Measurements from ENCODE around the gene RAB7B.
"Not testable (repeated sequence)": the region's sequence is repeated elsewhere in the genome, so short reads cannot be mapped to it uniquely, and the experiment has no call there.

RAB7B gene

DNA sequence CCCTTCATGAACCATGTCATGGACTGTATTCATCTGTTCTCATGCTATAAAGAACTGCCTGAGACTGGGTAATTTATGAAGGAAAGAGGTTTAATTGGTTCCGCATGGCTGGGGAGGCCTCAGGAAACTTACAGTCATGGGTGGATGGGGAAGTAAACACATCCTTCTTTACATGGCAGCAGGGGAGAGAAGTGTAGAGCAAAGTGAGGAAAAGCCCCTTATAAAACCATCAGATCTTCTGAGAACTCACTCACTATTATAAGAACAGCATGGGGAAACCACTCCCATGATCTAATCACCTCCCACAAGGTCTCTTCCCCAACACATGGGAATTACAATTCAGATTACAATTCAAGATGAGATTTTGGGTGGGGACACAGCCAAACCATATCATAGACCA, 6.6 kb downstream of the RAB7B start:
- not testable (repeated sequence) for DNase-seq (ENCODE audit: low spot score)

DNA sequence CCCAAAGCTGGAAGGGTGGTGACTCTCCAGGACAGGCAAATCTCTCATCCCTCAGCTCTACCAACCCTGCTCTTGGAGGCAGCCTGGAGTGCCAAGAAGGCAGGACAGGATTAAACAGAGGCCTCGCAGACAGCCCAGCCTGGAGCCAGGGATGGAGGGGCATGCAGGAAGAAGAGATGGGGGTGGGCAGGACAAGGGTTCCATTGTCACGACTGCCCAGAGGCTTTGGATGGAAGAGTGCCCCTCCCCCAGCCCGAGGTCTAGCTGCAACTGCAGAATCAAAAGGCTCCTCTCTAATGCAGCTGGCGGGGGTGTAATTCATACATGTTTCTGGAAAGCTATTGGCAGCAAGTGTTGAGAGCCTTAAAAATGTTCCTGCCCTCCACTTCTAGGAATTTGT, 8.8 kb downstream of the RAB7B start:
- no peak for DNase-seq (ENCODE audit: low spot score)

DNA sequence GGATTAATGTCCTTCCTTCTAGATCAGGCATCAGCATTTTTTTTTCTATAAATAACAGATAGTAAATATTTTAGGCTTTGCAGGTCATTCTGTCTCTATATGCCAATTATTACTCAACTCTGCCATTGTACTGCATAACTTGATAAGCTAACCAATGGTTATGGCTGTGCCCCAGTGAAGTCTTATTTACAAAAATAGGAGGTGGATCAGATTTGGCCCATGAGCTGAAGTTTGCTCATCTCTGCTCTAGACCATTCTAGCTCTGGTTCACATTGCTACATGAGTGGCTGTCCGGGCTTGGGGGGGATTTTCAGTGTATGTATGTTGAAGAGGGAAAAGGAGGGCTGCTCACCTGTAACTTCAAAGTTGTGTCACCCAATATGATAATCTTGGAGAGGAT, 10.1 kb downstream of the RAB7B start:
- no peak for DNase-seq (ENCODE audit: low spot score)

DNA sequence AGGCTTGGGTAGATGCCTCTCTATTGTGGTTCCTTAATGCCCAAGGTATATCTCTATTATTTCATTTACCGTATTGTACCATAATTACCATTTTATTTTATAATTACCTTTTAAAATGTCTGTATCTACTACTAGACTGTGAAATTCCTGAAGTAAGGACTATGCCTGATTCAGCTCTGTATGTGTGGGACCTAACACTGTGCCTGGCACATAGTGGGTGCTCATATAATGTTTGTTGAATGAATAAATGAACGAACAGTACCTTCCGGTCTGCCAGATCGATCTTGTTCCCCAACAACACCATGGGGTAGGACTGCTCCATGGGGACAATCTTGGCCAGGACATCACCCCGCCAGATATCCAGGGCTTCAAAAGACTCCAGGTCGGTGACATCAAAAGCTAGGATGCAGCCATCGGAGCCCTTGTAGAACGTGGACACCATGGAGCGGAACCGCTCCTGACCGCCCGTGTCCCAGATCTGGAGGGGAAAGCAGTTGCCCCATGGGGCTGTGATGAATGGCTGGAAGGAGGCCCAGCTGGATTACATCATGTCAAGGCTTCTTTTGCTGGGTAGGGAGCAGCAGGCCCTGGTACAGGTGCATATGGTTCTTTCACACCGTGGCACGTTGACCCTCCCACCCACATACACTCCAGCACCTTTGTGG, 10.8 kb downstream of the RAB7B start:
- DNase-seq (ENCODE audit: low spot score): no peak

DNA sequence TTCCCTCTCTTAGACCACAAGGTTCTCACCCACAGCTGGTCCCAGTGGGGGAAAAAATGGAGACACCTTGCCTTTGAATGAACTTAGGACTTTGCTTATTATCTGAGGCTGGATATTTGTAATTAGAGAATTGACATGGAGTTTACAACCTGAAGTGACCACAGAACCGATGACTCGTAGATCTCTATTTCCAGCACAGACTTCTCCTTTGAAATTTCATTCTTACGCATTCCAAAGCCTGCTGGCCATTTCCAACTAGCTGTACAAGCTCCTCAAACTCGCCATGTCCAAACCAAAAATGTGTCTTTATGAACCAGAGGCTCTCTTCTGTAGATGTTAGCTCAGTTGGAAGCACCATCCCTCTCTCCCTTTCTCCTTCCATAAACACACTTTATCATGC, 12.0 kb downstream of the RAB7B start:
- DNase-seq (ENCODE audit: low spot score): no peak

DNA sequence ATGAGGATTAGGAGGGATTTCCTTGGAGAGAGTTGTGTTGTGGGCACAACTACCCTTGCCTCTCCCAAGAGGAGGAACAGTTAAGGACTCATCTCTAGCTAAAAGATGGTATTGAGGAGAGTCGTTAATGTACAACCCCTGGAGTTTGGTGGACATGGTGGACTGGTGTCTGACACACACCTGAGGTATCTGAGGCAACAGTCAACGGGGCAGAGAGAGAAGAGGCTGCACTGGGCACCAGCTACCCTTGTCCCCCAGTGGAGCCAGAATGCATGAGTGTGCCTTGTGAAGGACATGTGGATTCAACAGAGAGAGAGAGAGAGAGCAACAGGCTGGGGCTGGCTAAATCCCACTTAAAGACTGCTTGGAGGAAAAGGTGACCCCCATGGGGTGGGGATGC, 13.0 kb downstream of the RAB7B start:
- no peak for DNase-seq (ENCODE audit: low spot score)

DNA sequence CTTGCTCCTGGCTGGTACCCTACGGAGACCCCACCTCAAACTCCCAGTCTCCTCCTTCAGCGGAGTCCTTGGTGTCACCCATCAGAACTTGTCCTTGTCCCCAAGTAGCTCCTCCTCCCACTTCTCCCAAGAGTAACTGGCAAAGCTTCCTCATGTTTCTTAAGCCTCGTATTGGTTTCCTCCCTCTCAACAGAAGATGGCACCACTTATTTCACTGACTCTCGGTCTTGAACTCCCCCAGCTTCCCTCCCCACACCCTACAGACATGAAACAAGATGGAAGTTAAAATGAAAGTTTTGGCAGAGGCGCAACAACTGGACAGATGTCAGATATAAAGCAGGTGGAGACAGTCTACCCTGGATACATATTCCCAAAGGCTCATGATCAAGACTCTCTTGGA, 13.4 kb downstream of the RAB7B start:
- no peak for DNase-seq (ENCODE audit: low spot score)

DNA sequence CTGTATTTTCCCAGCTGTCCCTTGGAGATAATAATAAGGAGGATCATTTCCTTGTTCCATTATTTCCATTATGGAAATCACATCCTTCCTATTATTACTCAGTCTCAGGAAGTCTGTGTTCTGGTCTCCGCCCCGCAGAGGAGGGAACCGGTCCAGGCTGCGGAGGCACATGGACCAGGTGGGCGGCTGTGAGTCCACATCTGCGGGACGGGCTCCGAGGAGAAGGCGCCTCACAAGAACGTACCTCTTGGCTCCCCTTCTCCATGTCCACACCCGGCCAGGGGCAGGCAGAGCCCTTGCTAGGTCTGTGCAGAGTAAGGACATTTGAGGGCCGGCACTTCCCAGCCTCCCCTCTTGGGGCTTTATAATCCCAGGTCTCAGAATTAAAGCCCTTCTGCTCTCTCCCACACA, 14.6 kb downstream of the RAB7B start:
- DNase-seq (ENCODE audit: low spot score): no peak

DNA sequence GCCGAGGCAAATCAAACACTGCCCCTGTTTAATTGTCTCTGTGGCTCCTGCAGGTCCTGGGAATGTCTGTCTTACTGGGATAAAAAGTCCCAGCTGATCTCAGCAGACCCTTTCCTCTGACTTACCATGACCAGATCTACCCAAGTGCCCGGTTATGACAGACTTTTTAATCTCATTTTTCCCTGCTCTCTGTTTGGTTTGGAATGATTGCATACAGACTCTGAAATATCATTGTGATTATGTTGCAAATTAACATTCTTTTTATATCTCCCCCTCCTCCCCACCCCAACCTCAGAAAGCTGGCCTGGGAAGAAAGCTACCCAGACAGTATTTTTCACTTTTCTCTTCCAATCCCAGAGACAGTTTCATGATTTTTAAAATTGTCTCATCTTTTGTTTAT, 16.3 kb downstream of the RAB7B start:
- DNase-seq (ENCODE audit: low spot score): no peak

DNA sequence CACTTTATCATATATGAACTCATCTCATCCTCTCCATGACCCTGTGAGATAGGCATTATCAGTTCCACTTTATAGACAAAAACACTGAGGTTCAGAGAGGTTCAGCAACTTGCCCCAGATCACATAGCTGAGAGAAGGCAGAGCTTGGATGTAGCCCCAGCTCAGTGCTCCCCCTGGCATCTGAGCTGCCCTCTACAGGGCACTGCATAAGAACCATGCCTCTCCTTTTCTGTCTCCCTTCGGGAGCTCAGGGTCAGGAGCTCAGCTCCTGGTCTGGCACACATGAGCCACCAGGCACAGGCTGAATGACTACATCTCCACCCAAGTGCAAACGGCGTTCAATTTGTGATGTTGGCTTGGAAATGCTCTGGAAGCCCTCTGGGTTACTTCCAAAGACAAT, 16.9 kb downstream of the RAB7B start:
- no peak for DNase-seq (ENCODE audit: low spot score)

DNA sequence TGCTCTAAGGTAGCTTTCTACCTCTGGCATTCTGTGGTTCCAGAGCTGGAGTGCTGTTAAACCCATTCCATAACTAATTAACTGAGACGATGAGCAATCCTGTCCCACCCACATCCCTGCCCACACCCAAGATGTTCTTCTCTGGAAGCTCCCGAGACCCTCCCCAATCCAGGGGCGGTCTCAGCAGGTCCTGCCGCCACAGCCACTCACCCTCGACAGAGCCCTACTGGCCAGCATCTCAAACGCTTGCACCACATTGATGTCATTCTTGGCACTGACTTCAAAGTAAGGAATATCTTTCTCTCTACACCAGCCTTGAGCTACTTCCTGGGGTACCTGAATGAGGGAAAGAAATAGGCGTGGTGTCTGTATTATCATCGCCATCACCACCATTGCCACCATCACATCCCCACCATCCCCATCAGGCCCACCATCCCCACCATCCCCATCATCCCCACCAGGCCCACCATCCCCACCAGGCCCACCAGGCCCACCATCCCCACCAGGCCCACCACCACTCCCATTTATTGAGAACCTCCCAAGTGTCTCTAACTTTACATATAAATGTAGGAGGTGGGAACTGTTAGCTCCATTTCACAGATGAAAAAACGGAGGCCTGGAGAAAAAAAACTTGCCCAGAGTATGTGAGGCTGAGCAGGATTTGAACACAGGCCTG, 17.7 kb downstream of the RAB7B start:
- no peak for DNase-seq (ENCODE audit: low spot score)

DNA sequence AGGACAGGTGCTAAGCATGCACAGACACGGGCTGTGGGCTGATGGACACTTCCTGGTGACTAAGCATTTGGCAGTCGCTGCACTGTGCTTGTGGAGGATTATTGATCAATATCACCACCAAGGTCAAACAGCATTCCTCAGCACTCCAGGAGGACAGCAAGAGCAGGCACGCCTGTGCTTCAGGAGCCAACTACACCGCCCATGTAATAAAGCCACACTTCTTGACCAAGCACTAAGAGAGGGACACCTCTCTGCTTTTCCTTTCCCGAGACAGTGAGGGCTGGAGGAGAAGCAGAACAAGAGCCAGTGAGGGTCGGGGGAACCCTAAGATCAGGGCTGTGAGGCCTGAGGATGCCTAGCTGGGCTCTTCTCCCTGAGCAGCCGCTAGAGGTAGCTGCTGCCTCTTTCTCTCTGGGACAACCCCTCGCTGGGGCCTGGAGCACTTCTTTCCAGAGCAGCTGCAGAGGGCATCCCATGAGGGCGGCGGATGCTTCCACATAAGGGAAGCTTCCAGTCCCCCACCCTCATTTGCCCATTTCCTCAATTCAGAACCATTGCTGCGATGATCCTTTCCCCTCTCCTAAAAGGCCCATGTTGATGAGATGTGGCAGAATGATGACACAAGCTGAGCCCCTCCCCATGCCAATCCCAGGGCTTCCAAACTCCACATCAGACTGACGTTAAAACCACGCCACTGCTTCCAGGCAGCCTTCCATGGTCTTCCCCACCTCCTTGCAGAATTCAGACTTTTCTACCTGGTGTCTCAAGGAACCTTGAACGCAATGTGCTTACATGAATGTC, 19.1 kb downstream of the RAB7B start:
- peak; percentile 35 for DNase-seq (ENCODE audit: low spot score)

DNA sequence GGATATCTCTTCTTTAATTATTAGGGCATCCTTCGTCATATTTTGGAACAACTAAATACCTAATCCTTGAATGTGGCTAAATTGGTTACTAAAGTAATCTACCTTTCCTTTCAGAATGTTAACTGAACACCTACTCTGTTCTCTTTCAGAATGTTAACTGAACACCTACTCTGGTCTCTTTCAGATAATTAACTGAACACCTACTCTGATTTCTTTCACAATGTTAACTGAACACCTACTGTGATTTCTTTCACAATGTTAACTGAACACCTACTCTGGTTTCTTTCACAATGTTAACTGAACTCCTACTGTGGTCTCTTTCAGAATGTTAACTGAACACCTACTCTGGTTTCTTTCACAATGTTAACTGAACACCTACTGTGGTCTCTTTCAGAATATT, 21.9 kb downstream of the RAB7B start:
- DNase-seq (ENCODE audit: low spot score): no peak

DNA sequence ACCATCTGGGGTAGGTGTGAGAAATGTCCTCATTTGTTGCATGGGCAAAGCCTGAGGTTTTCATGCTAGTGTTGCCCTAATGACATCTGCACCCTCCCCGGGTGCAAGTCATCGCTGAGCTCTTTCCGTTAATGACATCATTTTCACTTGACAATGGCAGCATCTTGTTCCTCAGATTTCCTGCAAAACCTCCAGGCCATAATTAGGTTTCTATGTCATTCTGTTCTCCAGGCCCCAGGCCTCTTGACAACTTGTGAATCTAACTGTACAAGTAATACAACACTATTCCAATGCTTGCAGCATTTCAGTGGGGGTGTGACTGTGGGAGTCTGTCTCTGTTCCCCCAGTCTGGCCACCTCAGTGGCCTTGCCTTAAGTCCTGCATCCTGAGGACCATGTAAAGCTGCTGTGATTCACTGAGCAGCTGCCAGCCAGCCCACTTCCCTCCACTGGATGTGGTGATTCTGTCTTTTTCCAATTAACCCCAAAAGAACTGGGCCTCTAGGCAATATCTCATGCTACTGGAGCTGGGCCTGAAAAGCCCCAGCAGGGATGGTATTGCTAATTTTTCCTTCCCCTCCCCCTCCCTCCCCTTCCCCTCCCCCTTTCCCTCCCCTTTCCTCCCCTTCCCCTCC, 22.8 kb downstream of the RAB7B start:
- no peak for DNase-seq (ENCODE audit: low spot score)

DNA sequence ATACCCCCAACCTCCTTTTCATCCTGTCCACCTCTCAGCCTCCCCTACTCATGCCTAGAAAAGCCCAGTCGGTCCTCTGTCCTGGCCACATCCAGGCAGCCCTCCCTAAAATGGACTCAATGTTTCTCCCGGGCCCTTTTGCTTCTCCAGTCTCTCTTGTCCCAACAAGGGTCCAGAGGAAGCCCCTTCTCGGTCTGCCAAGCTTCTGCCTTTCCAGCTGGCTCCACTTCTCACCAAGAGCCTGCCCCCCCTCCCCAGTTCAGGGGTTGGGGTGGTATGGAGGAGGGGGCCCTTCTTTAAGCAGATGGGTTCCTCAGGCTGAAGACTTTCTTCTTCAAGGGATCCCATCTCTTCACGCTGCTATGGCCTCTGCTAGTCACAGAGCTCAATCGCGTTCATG, 23.9 kb downstream of the RAB7B start:
- DNase-seq (ENCODE audit: low spot score): no peak

DNA sequence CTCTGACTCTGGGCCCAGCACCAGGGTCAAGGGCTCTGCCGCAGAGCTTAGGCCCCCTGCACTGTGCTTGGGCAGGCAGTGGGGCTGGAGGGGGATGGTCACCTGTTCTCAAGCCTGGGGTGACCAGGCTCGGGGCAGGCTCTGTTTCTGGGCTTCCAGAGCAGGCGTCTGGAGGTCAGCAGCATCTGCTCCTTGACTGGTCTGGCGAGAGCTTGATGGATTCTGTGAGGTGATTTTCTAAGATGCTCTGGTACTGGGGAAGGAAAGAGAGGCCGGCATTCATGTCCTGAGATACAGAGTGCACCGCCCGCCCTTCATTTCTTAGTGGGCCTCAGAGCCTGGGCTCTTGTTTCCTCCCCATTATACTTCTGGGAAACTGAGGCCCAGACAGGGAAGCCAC, 24.5 kb downstream of the RAB7B start:
- DNase-seq (ENCODE audit: low spot score): no peak

DNA sequence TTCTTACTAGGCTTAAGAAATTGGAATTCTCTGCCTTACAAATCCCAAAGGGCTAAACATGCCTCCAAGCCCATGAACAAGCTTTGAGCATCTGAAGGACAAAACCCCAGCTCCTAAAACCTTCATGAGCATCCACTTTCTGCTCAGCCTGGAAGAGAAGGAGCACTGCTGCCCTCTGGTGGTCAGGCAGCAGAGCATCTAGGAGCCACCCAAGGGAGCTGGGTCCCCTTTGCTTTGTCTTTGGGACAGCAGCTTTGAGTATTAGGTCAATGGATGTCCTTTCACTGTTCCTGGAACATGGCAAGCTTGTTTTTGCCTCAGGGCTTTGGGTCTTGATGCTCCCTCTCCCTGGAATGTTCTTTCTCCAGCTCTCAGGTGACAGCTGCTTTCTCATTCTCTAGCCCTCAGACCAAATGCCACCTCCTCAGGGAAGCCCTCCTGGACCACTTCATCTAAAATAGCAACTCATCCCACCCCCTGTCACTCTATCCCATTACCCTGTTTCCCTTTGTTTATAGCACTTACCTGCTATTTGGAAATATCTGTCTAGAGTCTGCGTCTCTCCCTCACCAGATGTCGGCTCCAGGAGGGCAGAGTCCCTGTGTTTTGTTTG, 25.7 kb downstream of the RAB7B start:
- DNase-seq (ENCODE audit: low spot score): peak; percentile 80

DNA sequence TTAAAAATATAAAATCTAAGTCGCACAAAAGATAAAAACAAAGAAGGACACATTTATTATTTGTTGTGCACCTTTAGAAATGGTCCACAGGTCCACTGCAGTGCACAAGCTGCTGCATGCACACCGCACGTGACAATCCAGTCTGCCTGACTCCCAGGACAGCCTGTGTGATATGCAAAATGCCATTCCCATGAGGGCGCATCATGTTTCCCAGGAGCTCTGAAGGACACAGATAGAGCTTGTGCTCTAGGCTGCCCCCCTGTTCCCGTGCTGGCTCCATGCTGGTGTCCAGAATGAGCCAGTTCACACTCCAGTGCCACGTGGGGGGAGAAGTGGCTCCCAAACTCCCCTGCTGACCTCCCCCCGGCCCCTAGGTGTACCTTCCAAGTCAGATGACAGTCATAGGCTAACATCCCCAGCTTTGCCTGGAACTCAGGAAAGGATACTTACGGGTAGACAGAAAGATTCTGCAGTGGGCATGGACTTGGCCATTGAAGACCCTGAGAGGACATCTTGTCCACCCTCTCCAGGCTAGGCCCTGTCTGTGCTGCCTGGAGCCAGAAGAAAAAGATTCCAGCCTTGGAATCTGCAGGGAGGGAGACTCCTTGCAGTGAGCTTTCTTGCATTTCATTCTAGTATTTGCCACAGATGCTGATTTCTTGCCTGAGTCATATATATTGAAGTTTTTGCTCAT, 26.3 kb downstream of the RAB7B start:
- no peak for DNase-seq (ENCODE audit: low spot score)

DNA sequence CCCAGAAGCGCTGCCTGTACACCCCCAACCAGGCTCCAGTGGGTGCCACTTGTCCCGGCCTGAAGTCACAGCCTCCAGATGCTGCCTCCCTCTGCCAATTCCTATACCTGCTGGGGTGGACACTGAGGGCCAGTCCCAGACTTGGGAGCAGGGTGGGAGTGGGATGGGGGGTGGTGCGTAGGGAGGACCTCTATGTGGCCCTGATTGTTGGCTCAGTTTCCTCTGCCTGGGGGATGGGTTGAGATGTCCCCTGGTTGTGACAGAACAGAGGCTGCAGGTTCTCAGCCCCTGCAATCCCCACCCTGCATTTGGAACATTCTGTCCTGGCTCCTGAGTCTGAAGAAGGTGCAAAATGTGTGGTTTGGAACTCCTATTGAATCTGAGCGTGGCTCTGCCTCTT, 27.2 kb downstream of the RAB7B start:
- DNase-seq (ENCODE audit: low spot score): no peak

DNA sequence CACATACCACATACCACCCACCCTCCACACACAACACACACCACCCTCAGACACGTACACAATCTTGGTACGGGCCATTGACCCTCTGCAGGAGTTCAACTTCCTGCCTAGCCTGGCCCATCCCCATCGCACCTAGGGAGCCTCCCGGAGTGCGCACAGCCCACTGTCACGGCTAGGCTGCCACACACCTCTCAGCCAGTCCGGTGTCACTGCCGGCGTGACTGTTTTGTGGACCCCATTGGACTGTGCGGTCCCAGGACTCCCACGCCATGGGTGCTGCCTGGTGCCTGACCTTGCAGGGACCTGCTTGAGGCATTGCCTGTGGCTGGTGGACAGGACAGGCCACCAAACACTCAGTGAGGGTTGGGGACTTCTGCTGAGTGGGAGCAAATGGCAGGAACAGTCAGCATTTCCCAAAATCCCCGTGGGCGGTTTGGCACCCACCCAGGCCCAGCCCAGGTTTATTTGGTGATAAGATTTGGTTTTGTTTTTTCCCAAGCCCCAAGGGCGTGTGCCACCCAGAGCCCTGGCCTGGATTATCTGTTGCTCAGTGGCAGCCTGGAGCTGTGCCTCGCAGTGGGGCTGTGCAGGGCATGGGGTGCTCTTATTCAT, 27.7 kb downstream of the RAB7B start:
- no peak for DNase-seq (ENCODE audit: low spot score)

DNA sequence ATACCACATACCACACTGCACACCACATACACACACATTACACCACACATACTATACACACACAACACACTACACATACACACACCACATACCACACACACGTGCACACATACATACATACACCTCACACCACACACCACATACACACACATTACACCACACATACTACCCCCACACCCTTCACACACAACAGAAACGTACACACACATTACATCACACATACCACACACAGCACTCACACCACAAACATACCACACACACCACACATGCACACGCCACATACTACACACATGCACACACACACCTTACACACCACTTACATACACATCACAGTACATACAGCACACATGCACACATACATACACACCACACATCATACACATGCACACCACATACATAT, 28.5 kb downstream of the RAB7B start:
- DNase-seq (ENCODE audit: low spot score): no peak
